ENCODE data around the gene FASN.

- no peak for TF ChIP-seq FOXM1 (IDR thresholded peaks at IDR 0.05; ENCODE audit: borderline replicate concordance)
- no peak for TF ChIP-seq HDGF (IDR thresholded peaks at IDR 0.05; ENCODE audit: borderline replicate concordance)
- no peak for TF ChIP-seq L3MBTL2 (conservative IDR thresholded peaks at IDR 0.05)
- no peak for TF ChIP-seq ZNF384 (IDR thresholded peaks at IDR 0.05)
- no peak for TF ChIP-seq SUZ12 (IDR thresholded peaks at IDR 0.05)
These were observed 63.5 kb downstream of the FASN start for GRCh38 chr17:82034371-82035011.

Data from HEK293T (cell line).